Femur (tissue), 1 donor: ENCODE results near the gene SDHA.
A peak's percentile ranks its signal among the peaks of the same experiment; 100 is the strongest.
"Not testable (repeated sequence)": the region's sequence is repeated elsewhere in the genome, so short reads cannot be mapped to it uniquely, and the experiment has no call there.

ENCODE experiments used
- DNase-seq: peaks from one replicate; pipeline ENCODE4 v3.0.0-alpha.2; 2017

SDHA gene

DNA sequence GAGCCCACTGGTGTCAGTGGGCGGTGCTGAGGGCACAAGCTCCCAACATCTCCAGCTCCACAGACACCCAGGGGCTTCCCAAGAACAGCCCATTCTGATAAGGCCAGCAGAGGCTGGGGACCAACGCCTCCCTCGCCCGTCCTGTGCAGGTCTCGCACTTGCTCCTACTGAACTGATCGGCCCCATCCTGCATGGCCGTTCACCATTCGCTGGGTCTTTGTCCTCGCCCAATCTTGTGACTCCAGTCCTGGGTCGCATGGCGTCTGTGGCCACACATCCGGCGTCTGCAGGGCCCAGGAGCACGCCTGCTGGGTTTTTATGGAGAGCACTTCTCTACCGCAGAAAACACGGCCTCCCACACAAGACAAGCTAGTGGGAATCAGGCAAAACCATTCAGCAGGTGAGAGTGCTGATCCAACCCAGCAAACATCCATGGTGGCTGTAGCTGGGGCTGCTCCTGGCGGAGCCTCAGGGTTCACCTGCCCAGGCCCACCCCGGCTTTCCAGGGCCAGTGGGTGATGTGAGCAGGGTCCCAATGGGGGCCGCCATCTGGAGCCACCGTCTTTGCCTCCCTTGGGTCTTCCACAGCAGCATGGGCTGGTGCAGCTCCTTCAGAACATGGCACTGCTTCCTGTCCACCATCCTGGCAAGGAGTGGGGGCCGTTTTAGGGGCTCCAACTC, 19.5 kb upstream of the SDHA start:
- no peak for DNase-seq

DNA sequence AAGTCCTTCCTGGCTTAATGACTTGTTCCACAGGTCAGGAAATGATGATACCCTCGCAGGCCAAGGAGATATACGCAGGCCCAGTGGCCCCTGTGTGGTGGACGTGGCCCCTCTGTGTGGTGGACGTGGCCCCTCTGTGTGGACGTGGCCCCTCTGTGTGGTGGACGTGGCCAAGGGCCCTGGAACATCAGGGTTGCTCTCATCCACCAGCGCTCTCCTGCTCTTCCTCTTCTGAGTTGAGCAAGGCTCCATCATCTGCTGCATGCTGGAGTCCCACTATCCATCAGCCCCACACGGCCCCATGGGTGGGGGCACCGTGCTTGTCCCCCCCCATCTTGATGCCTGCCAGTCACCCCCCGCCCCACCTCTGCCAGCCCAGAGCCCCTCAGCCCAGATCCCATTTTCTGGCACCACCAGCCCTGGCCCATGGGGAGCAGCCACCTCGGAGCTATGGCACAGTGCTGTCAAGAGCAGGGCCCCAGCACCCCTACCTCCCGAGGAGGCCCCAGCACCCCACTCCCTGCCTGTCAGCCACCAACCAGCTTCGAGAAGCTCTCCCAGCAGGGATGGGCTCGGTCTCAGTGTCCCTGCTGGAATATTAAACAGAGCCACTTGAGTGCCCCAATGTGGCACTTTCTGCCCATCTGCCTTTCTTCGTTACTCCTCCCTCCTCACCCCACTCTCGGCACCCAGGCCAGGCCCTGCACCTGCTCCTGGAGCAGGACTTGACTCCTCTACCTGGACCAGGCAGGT, 18.7 kb upstream of the SDHA start:
- DNase-seq, result no peak

DNA sequence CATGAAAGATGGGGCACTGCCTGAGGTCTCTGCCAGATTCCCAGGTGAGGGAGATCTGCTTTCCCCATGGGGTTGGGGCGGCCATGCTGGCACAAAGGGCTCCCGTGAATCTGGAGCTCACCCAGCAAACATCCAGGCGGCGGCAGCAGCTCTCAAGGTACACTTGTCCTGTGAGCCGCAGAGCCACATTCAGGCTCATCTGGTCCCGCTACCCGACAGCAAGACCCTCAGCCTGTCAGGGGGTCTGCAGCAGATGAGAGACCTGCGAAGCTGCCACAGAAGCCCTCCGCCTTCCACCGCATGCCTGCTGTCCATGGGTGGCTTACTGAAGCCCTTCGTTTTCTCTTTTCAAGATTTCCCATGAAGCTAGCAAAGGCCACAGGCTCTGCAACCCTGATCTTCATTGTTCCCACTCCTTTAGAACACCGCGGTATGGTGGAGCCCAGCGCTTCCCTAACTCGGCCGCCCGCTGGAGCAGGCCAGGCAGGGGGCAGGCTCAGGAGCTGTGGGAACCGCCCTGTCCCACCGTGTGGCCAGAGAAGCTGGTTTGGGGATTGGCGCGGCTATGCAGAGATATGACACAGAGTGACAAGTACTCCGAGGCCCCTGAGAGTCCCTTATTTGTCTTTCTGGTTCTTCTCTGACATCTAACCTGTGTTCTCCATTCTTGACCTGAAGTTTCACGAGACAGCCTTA, 18.0 kb upstream of the SDHA start:
- DNase-seq, result no peak

DNA sequence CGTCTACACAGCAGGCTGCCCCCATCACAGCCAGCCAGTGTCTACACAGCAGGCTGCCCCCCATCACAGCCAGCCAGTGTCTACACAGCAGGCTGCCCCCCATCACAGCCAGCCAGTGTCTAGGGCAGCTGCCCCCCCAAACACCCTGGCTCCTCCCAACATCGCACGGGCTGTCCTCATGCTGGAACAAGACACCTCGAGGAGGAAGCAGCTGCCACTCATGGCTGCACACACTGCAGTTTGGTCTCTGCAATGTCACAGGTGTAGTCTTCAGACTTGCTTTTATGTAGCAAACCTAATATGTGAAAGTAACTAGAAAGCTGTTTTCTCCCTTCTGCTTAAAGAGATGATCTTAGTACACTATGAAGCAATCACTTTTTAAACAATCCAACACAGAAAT, 17.1 kb upstream of the SDHA start:
- DNase-seq, result no peak

DNA sequence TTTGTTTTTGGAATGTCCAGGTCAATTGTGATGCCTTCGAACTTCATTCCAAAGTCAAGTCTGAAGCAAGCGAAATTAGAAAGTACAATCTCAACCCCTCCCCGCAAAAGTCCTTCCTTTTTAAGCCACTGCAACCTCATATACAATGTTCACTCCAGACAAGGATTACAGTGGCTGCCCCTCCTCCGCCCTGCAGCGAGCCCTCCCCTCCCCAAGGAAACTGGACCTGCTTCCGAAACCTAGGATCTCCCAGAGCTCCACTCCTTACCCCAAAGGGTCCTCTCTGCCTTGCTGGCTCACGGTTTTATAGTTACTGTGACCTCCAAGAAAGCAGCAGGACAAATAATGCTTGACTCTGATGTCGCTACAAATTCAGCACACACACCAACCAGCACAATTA, 16.4 kb upstream of the SDHA start:
- DNase-seq, result no peak

DNA sequence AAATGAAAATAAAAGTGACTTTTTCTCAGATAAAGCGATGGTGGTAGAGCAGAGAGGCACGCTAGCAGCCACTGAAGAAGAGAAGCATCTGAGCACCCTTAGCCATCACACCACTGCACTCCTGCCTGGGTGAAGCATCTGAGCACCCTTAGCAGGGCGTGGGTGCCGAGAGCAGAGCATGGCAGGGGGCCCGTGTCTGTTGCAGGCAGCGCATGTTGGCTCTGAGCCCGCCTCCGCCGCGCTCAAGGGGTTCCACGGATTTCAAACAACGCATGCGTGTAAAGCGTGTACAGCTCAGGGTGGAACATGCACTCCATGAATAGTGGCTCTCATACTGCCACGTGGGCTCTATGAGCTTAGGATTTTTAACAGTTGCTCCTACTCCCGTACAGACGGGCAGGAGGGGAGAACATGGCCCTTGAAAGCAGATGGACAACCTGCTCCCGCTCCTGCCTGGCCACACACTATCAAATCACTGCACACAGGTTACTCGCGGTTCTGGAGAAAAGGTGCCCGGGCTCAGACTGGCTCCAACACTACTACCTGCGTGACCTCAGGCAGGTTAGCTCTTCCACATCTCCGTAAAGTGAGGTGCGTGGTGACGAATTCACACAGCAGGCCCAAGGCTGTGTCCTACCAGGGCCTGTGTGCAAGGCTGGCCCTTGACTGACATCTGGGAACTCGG, 14.7 kb upstream of the SDHA start:
- DNase-seq, result no peak

DNA sequence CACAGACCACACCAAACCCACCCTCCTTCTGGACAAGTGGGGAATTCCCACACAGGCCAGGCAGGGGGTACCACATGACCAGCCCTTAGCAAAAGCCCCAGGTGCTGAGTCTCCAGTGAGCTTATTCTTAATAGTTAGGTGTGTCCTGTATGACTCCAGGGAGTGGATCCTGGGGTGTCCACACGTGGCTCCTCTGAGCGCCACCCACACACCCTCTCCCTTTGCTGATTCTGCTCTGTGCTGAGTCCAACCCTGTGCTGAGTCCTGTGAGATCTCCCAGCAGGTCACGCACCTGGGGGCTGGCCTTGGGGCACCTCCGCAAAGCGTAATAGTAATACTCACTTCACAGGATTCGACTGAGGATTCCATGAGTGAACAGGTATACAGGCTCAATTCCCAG, 14.1 kb upstream of the SDHA start:
- no peak for DNase-seq

DNA sequence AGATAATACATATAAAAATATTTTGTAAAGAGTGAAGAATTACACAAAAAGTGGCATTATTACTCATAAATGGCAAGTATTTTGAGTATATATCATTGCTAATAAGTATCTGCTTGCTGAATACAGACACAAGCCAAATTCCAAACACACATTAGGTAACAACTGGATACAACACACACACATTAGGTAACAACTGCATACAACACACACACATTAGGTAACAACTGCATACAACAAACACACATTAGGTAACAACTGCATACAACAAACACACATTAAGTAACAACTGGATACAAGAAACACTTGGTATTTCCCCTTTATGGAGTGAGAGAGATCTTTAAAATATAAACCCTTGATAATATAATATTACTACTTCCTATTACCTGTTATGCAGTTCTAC, 13.7 kb upstream of the SDHA start:
- no peak for DNase-seq

DNA sequence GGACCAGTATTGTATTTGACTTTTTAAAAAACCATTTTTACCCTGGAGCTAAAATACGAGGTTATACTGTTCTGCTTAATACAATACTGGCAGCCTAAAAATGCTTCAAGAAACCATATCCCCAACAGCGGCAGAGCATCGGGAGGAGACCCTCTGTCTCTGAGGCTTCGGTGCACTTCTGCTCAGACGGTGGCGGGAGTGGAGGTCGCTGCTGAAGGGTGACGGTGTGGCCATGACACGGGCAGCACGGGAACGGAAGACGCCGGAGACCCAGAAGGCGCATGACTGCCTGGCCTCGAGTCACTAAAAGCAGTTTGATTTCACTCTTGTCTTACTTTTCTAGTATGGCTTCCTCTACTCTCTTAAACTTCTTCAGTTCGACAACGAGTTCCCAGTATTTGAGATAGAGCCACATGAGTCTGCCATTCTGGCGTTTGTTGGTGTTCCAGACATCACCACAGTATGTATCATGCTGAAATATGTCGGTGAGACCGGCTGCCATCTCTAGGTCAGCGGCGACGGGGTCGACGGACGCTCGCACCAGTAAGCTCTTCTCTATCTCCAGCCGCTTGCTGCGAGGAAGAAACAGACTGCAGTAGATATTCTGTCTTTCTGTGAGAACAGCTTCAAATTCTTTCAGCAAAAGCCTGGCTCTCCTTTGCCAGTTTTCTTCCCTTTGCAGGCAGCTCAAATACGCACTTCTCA, 13.0 kb upstream of the SDHA start:
- no peak for DNase-seq

DNA sequence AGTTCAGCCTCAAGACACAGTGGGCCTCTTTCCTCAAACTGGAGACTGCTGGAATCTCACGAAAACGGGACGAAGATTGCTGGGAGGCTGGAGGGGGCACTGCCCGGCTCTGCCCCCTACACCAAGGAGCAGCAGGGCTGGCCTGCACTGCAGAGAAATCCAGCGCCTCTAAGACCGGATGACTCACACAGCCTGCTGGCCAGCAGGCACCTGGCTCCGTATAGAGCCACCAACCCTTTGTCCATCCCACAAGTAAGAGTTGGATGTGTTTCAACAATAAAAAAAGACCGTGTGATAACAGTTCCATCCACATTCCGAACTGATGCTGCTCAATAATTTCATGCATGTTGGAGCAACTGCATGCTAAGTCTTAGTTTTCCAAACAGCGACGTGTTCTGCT, 11.7 kb upstream of the SDHA start:
- no peak for DNase-seq

DNA sequence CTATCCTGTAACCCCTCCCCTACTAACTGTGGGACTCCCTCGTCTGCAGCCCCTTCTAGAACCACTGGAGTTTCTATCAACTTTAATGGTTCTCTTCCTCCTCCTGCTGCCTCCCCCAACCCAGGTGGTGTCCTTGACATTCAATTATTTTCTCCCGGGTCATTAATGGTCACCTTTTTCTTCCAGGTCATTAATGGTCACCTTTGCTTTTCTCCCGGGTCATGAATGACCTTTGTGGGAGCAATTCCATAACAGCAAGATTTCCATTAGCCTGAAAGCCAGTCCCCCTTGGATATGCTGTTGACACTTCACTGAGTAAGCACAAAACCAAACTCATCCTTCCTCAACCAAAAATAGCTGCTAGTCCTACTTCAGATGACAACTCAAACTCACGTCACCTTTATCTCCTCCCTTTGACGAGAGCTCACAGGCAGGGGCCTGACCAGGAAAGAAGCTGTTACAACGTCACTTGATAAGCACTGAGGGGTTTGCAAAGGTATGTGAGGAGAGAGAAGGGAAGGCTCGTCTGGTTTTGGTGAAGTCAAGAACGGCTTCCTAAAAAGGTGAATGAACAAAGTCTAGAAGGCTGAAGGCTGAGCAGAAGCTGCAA, 11.1 kb upstream of the SDHA start:
- DNase-seq, result no peak

DNA sequence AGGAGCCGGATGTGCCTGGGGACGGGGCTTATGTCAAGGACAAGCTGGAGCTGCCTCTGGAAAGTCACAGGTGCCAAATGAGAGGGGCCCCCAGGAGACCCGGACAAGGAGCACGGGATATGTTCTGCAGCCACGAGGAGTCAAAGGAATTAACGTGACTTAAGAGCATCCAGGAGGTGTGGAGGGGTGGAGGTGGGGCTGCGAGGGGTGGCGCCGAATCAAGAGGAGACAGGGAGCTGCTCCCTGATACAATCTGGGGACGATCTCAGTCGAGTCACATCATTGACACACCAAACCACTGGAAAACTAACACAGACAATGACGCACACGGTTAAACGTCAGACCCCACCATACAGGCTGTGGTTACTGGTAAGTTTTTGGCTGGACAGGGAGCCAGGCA, 10.5 kb upstream of the SDHA start:
- DNase-seq, result no peak

DNA sequence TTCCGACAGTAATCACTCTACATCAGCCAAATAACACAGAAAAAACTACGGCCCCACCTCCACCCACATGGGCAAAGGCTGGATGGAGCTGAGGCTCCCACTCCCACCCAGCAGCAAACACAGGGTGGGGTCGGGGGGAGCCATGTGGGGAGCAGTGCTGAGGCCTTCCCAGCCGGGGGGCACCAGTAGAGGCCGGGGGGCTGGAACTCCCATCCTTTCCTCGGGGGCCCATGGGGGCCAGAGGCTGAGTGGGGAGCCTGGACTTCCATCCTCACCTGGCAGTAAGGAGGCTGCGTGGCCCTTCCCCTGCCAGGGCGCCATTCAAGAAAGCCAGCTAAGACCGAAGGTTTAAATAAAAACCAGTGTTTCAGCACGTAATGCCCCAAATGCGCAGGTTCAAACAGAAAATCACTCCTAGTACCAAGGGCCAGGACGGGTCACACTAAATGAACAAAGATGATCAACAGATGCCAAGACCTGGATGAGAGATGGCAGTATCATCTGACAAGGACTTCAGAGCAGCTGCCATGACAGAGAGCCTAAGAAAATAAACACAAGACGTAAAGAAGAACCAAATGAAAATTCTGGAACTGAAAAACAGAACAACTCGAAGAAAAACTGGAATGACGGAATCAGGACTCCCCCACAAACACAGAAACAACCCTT, 9.5 kb upstream of the SDHA start:
- no peak for DNase-seq

DNA sequence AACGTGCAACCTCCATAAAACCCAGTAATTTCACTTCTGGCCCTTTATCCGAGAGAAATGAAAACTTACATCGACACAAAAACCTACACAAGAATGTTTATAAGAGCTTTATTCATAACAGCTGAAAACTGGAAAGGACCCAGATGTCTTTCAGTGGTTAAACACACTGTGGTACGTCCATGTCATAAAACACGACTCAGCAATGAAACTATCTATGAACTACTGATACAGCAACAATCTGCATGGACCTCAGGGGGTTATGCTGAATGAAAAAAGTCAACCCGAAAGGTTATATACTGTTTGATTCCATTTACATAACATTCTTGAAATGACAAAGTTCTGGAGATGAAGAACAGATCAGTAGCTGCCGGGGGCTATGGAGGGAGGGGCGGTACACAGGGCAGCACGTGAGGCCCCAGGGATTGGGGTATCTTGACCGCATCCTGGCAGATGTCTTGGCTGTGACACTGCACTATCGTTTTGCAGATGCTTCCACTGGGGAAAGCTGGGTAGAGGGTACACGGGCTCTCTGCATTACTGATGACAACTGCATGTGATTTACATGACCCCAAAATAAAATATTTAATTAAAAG, 4.2 kb upstream of the SDHA start:
- no peak for DNase-seq

DNA sequence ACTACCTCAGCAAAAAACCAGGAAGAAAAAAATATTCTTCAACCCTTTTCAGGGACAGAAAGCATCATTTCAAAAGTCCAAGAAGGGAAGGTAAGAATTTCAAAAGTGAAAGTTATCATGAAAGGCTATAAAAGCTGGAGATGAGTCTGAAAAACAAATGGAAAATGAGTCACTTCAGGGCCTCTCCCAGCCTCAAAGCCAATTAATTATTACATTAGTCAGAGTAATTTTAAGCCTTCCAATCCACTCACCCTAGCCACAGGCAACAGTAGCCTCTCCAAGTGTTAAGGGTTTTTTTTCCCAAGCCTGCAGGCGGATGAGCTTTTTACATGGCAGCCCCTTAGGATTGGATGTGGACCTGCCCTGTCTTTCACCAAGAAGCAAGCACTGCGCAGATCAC, 2.9 kb upstream of the SDHA start:
- DNase-seq, result not testable (repeated sequence)

DNA sequence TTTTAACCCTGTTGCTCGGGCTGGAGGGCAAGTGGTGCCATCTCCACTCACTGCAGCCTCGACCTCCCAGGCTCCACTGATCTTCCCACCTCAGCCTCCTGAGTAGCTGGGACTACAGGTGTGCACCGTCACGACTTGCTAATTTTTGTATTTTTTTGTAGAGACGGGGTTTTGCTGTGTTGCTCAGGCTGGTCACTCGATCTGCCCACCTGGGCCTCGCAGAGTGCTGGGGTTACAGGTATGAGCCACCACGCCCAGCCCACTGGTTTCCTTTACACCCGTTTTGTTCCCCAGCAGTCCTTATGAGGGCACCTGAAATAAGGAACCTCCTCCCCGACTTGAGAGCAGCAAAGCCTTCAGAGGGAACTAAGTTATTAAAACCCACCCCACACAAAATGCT, 2.0 kb upstream of the SDHA start:
- not testable (repeated sequence) for DNase-seq

DNA sequence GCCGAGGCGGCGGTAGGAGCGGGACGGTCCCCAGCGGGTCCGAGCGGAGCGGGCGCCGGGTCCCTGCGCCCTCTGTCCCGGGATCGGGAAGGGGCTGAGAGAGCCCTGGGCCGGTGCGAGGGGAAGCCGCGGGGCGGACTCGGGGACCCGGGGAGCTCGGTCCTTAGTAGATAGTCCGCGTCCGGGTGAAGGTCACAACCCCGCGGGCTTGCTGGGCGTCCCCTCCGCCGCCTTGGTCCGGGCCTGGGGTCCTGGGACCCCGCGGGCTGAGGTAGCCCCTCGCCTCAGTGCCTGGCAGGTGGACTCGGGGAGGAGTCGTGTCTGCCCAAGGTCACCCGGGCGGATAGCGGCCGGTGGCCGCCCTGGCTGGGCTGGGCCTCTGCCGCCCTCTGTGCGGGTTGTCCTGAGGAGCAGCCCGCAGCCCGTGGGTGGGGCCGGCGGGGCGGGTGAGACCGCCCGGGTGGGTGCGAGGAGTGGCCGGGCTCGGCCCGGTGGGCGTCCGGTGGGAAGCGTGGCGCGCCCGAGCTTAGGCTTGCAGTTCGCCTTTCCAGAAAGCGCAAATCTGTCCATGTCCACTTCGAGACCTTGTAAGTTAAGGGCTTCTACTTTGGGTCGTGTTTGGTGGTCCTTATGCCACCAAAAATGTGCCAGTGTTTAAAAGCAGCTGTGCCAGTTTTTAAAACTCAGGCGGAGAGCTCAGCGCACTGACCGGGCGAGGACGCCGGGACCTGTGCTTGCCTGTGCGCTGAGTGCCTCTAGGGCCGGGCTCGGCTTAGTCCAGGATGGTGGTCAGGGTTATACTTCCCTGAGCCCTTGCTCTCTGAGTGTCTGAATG, 554 bp downstream of the SDHA start:
- DNase-seq, result peak; percentile 52

DNA sequence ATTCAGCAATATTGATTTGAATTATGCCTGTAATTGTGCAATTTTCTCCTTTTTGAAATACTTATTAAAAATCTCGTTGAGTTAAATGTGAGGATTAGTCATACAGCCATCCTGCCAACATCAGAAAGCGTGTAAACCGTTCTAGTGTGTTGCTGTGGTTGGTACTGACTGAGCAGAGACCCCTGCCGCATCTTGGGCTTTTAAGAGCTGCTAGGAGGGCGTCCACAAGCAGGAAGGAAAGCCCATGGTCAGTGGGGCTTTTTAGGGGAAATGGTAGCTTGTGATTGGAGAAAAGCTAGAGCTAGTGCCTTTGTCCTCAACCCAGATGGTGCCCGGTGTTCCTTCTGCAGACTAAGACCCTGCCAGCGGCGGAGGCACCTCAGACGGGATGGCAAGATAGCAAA, 1.3 kb downstream of the SDHA start:
- no peak for DNase-seq

DNA sequence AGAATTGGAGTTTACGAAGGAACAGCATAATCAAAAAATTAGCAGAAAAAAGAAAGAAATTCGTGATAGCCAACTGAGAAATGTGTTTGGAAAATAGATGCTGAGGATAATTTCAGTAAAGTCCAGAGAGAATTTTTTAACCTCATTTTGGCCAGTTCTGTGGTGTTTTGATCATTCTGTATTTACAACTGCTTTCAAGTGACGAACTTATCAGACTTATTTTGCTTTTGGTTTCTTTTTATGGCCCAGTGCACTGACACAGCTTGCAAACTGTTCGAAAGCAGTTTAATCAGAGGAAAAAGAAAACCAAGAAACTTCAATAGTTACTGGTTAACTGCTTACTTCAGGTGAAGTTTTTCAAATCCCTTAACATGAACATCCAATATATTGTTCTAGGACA, 1.9 kb downstream of the SDHA start:
- no peak for DNase-seq

DNA sequence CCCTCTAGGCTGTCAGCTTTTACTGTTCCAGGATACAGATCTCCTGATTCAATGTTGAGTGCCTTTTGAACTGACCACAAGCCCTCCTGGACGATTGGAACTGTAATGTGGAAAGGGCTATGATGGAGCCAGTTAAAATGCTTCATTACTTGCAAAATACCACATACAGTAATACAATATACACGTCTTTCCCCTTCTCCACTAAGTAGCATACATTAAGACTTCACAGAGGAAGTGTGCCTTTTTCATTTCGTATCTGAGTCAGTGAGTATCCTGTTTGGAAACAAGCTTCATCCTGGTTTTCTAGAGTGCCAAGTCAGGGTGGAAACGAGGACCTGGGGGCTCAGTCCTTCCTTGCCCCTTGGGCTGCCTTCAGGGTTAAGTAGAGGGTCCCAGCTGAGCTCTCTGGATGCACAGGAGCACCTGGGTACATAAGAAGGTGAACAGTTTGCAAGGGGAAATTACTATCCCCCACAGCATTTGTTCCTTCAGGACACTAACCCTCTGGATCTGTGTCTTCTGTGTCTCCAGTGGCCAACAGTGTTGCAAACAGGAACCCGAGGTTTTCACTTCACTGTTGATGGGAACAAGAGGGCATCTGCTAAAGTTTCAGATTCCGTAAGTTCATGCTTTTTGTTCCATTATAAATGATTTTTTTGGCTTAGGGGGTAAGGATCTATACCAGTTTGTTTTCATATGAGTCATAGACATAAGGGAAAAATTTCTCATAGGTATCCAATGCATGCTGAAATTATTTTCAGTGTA, 5.0 kb downstream of the SDHA start:
- DNase-seq, result not testable (repeated sequence)
